Neuronal stem cell (in vitro differentiated cells): ENCODE results near the gene CFAP20.

Experiments
- DNase-seq: peaks from one replicate; pipeline ENCODE4 v3.0.0-alpha.2; 2013; ENCODE audit warnings: low spot score
- H2AFZ ChIP-seq: one replicate; pipeline ENCODE4 v1.6.1; 2013; ENCODE audit warnings: mild to moderate bottlenecking, low read length, inconsistent platforms
- H2AK5ac ChIP-seq: 2 replicates; pipeline ENCODE4 v1.6.1; 2013; ENCODE audit warnings: low read depth, mild to moderate bottlenecking, inconsistent platforms, low read length, moderate library complexity, mixed read lengths
- H2BK120ac ChIP-seq: 2 replicates; pipeline ENCODE4 v1.6.1; 2013; ENCODE audit warnings: low read depth, mild to moderate bottlenecking, inconsistent platforms, low read length, moderate library complexity, mixed read lengths
- H2BK12ac ChIP-seq: one replicate; pipeline ENCODE4 v1.6.1; 2013; ENCODE audit warnings: low read length, inconsistent platforms
- H2BK15ac ChIP-seq: 2 replicates; pipeline ENCODE4 v1.6.1; 2013; ENCODE audit warnings: mild to moderate bottlenecking, low read length, inconsistent platforms, mixed read lengths
- H2BK5ac ChIP-seq: one replicate; pipeline ENCODE4 v1.6.1; 2013; ENCODE audit warnings: inconsistent platforms, mild to moderate bottlenecking, low read length, moderate library complexity
- H3K14ac ChIP-seq: one replicate; pipeline ENCODE4 v1.6.1; 2013; ENCODE audit warnings: low read length, inconsistent platforms
- H3K18ac ChIP-seq: 2 replicates; pipeline ENCODE4 v1.6.1; 2013; ENCODE audit warnings: low read length, inconsistent platforms
- H3K23ac ChIP-seq: 2 replicates; pipeline ENCODE4 v1.6.1; 2013; ENCODE audit warnings: low read depth, mild to moderate bottlenecking, mixed read lengths, low read length, inconsistent platforms; ENCODE audit not compliant: poor library complexity
- H3K27ac ChIP-seq: replicated peaks from 3 replicates; pipeline ENCODE4 v1.5.1; 2013; ENCODE audit warnings: low read length, inconsistent platforms
- H3K27me3 ChIP-seq, 3 experiments: 2 replicates each; pipeline ENCODE4 v1.6.1; 2013; ENCODE audit warnings: low read length in 3 of 3, mild to moderate bottlenecking in 2 of 3, inconsistent platforms in 1 of 3, low read depth in 1 of 3, mixed read lengths in 1 of 3, moderate library complexity in 1 of 3; ENCODE audit not compliant: control insufficient read depth in 3 of 3, insufficient read depth in 3 of 3
- H3K36me3 ChIP-seq, 2 donors: replicated peaks in 1 of 2; 2 replicates each; pipeline ENCODE4 v1.6.1; 2013; ENCODE audit warnings: low read length in 2 of 2; ENCODE audit not compliant: control insufficient read depth in 2 of 2, insufficient read depth in 2 of 2
- H3K4ac ChIP-seq: 2 replicates; pipeline ENCODE4 v1.6.1; 2013; ENCODE audit warnings: inconsistent platforms, mild to moderate bottlenecking, low read length, moderate library complexity
- H3K4me1 ChIP-seq, 2 donors: 1 replicate in 1 of 2; 2 replicates in 1 of 2; pipeline ENCODE4 v1.6.1; 2013; ENCODE audit warnings: low read length in 2 of 2, low read depth in 1 of 2; ENCODE audit not compliant: control insufficient read depth in 2 of 2, insufficient read depth in 1 of 2
- H3K4me2 ChIP-seq: one replicate; pipeline ENCODE4 v1.6.1; 2013; ENCODE audit warnings: mild to moderate bottlenecking, low read length, inconsistent platforms; ENCODE audit not compliant: insufficient read depth, poor library complexity, severe bottlenecking
- H3K4me3 ChIP-seq, 2 donors: 2 replicates each; pipeline ENCODE4 v1.5.1; 2013; ENCODE audit warnings: low read length in 2 of 2, mild to moderate bottlenecking in 2 of 2, inconsistent platforms in 1 of 2, moderate library complexity in 1 of 2
- H3K79me1 ChIP-seq: one replicate; pipeline ENCODE4 v1.6.1; 2013; ENCODE audit warnings: low read depth, mild to moderate bottlenecking, inconsistent platforms, low read length, moderate library complexity
- H3K9ac ChIP-seq: one replicate; pipeline ENCODE4 v1.6.1; 2013; ENCODE audit warnings: mild to moderate bottlenecking, low read depth, low read length, inconsistent platforms; ENCODE audit not compliant: poor library complexity
- H3K9me3 ChIP-seq, 2 donors: replicated peaks in 1 of 2; 2 replicates each; pipeline versions ENCODE3 to v1.6.1; 2013; ENCODE audit warnings: low read length in 2 of 2, mild to moderate bottlenecking in 2 of 2, inconsistent platforms in 1 of 2, low read depth in 1 of 2, mixed read lengths in 1 of 2, moderate library complexity in 1 of 2; ENCODE audit not compliant: control insufficient read depth in 2 of 2, insufficient read depth in 1 of 2
- H4K8ac ChIP-seq: one replicate; pipeline ENCODE4 v1.6.1; 2013; ENCODE audit warnings: low read depth, mild to moderate bottlenecking, inconsistent platforms, low read length, moderate library complexity
- H4K91ac ChIP-seq: one replicate; pipeline ENCODE4 v1.6.1; 2013; ENCODE audit warnings: low read length, low read depth, mild to moderate bottlenecking, inconsistent platforms; ENCODE audit not compliant: poor library complexity
- WGBS, 2 donors: extraction: QIAGEN DNeasy Blood & Tissue Kit; methylation state at CpG; one replicate each; pipeline ENCODE4 v1.1.7; 2013; ENCODE audit warnings: missing lambda C conversion rate in 2 of 2, mixed read lengths in 1 of 2; ENCODE audit not compliant: insufficient read length in 2 of 2, insufficient replicate concordance in 1 of 2; ENCODE audit errors: extremely low coverage in 2 of 2; 5-methylcytosine and 5-hydroxymethylcytosine counted together

Gene CFAP20

GRCh38 chr16:58121132-58121531 is 8.0 kb downstream of the CFAP20 start:
- Histone ChIP-seq H3K4me2 (no peak overlapping the region), H3K27ac (no peak overlapping the region)

GRCh38 chr16:58120234-58120633 is 8.9 kb downstream of the CFAP20 start:
- no peak overlapping the region for H3K27ac ChIP-seq
- no peak overlapping the region for H2BK120ac ChIP-seq
- H2AFZ ChIP-seq, result no peak overlapping the region
- H3K4me2 ChIP-seq, result no peak overlapping the region
- no peak overlapping the region for H3K23ac ChIP-seq
- peaks cover 13 to 20% of the 10 kb centered on the region in 2 donors for H3K4me1 ChIP-seq
- no peaks in the 10 kb centered on the region for H3K27me3 ChIP-seq
- no peak overlapping the region for H2BK12ac ChIP-seq
- no peaks in the 10 kb centered on the region for H3K9me3 ChIP-seq
- H3K9ac ChIP-seq, result no peak overlapping the region
- H2AK5ac ChIP-seq, result no peak overlapping the region
- peaks cover 2% of the 10 kb centered on the region for H3K79me1 ChIP-seq
- DNase-seq, result no peak
- no peak overlapping the region for H4K8ac ChIP-seq
- H4K91ac ChIP-seq, result no peak overlapping the region
- no peak overlapping the region for H3K4me3 ChIP-seq
- H2BK5ac ChIP-seq, result no peak overlapping the region
- no peak overlapping the region for H3K14ac ChIP-seq
- no peak overlapping the region for H3K4ac ChIP-seq
- H3K36me3 ChIP-seq, result peaks cover 14 to 32% of the 10 kb centered on the region in 2 donors
- no CpG with 5 or more reads among the region's 3 CpGs for WGBS, 2 donors
- no peak overlapping the region for H2BK15ac ChIP-seq
- no peak overlapping the region for H3K18ac ChIP-seq

More at GRCh38 chr16:58121132-58121531, 8.0 kb downstream of the CFAP20 start:
- Histone ChIP-seq H3K4me3 (no peak overlapping the region), H3K9me3 (no peaks in the 10 kb centered on the region), H3K4me1 (peaks cover 16 to 20% of the 10 kb centered on the region in 2 donors), H2BK12ac (no peak overlapping the region), H3K27me3 (no peaks in the 10 kb centered on the region), H2BK5ac (no peak overlapping the region), H3K14ac (no peak overlapping the region), H3K79me1 (peaks cover 6% of the 10 kb centered on the region), H3K23ac (no peak overlapping the region), H4K8ac (no peak overlapping the region), H2BK120ac (no peak overlapping the region), H4K91ac (no peak overlapping the region), H2BK15ac (no peak overlapping the region), H2AK5ac (no peak overlapping the region), H3K36me3 (peaks cover 8 to 32% of the 10 kb centered on the region in 2 donors), H3K4ac (no peak overlapping the region), H3K9ac (no peak overlapping the region), H3K18ac (no peak overlapping the region), H2AFZ (no peak overlapping the region)
- no CpG with 5 or more reads among the region's 6 CpGs for WGBS, 2 donors
- DNase-seq, result no peak

- no peaks in the 10 kb centered on the region for H3K9me3 ChIP-seq
- H3K27ac ChIP-seq, result no peak overlapping the region
- H3K79me1 ChIP-seq, result no peaks in the 10 kb centered on the region
- H3K4me1 ChIP-seq, result peaks cover 13 to 20% of the 10 kb centered on the region in 2 donors
- no peak for DNase-seq
- WGBS, 2 donors, result no CpG with 5 or more reads among the region's 8 CpGs
- H3K18ac ChIP-seq, result no peak overlapping the region
- H2BK15ac ChIP-seq, result no peak overlapping the region
- no peaks in the 10 kb centered on the region for H3K27me3 ChIP-seq
- no peak overlapping the region for H2BK120ac ChIP-seq
- no peak overlapping the region for H3K4ac ChIP-seq
- H3K14ac ChIP-seq, result no peak overlapping the region
- H2BK5ac ChIP-seq, result no peak overlapping the region
- H3K9ac ChIP-seq, result no peak overlapping the region
- H4K8ac ChIP-seq, result no peak overlapping the region
- H2BK12ac ChIP-seq, result no peak overlapping the region
- H2AFZ ChIP-seq, result no peak overlapping the region
- peaks cover 22 to 37% of the 10 kb centered on the region in 2 donors for H3K36me3 ChIP-seq
- H2AK5ac ChIP-seq, result no peak overlapping the region
- no peak overlapping the region for H3K4me3 ChIP-seq
- no peak overlapping the region for H3K23ac ChIP-seq
- no peak overlapping the region for H4K91ac ChIP-seq
- H3K4me2 ChIP-seq, result no peak overlapping the region
These were observed 9.7 kb downstream of the CFAP20 start for GRCh38 chr16:58119509-58119845.

GRCh38 chr16:58118801-58119508 is 10.2 kb downstream of the CFAP20 start:
- WGBS, 2 donors, result no CpG with 5 or more reads among the region's 5 CpGs
- H3K23ac ChIP-seq, result no peak overlapping the region
- no peaks in the 10 kb centered on the region for H3K79me1 ChIP-seq
- H2AK5ac ChIP-seq, result no peak overlapping the region
- no peak overlapping the region for H2BK120ac ChIP-seq
- H3K4me2 ChIP-seq, result no peak overlapping the region
- H3K4me3 ChIP-seq, result no peak overlapping the region
- no peak overlapping the region for H3K18ac ChIP-seq
- H3K27ac ChIP-seq, result no peak overlapping the region
- H3K4me1 ChIP-seq, result peaks cover 13 to 20% of the 10 kb centered on the region in 2 donors
- no peaks in the 10 kb centered on the region for H3K27me3 ChIP-seq
- H3K36me3 ChIP-seq, result peaks cover 24 to 42% of the 10 kb centered on the region in 2 donors
- DNase-seq, result no peak
- no peak overlapping the region for H2AFZ ChIP-seq
- no peak overlapping the region for H4K91ac ChIP-seq
- no peak overlapping the region for H3K14ac ChIP-seq
- H2BK12ac ChIP-seq, result no peak overlapping the region
- no peak overlapping the region for H2BK5ac ChIP-seq
- H3K9me3 ChIP-seq, result peaks cover 0 to under 1% of the 10 kb centered on the region in 2 donors
- H2BK15ac ChIP-seq, result no peak overlapping the region
- no peak overlapping the region for H3K9ac ChIP-seq
- H4K8ac ChIP-seq, result no peak overlapping the region
- no peak overlapping the region for H3K4ac ChIP-seq
